ENCODE results near the gene GCK.

GRCh38 chr7:44096326-44096881 is 92.8 kb downstream of the GCK start:
- no peak for TF ChIP-seq POLR2A (IDR thresholded peaks at IDR 0.05)
- TF ChIP-seq, protein P1, sequence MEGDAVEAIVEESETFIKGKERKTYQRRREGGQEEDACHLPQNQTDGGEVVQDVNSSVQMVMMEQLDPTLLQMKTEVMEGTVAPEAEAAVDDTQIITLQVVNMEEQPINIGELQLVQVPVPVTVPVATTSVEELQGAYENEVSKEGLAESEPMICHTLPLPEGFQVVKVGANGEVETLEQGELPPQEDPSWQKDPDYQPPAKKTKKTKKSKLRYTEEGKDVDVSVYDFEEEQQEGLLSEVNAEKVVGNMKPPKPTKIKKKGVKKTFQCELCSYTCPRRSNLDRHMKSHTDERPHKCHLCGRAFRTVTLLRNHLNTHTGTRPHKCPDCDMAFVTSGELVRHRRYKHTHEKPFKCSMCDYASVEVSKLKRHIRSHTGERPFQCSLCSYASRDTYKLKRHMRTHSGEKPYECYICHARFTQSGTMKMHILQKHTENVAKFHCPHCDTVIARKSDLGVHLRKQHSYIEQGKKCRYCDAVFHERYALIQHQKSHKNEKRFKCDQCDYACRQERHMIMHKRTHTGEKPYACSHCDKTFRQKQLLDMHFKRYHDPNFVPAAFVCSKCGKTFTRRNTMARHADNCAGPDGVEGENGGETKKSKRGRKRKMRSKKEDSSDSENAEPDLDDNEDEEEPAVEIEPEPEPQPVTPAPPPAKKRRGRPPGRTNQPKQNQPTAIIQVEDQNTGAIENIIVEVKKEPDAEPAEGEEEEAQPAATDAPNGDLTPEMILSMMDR (IDR thresholded peaks at IDR 0.05) = no peak

Data from heart left ventricle (tissue), 13 donors.